GM04503 (cell line): ENCODE results near the gene GDPD5.

Experiments used
- DNase-seq: peaks from one replicate; pipeline ENCODE4 v3.0.0-alpha.2; 2012; ENCODE audit warnings: low read depth

The GDPD5 gene

GRCh38 chr11:75442161-75442885 lies 83.4 kb downstream of the GDPD5 start:
- no peak for DNase-seq

- DNase-seq, result no peak
Observed at GRCh38 chr11:75441804-75442132, 84.0 kb downstream of the GDPD5 start.

GRCh38 chr11:75440960-75441803 lies 84.6 kb downstream of the GDPD5 start:
- DNase-seq, result no peak

- no peak for DNase-seq
Observed at GRCh38 chr11:75439495-75440120, 86.1 kb downstream of the GDPD5 start.

- no peak for DNase-seq
Observed at GRCh38 chr11:75439026-75439425, 86.7 kb downstream of the GDPD5 start.

GRCh38 chr11:75437966-75438659 lies 87.6 kb downstream of the GDPD5 start:
- DNase-seq, result no peak

GRCh38 chr11:75436806-75437205 lies 88.9 kb downstream of the GDPD5 start:
- no peak for DNase-seq

- no peak for DNase-seq
Observed at GRCh38 chr11:75435571-75435925, 90.2 kb downstream of the GDPD5 start.

- no peak for DNase-seq
Observed at GRCh38 chr11:75434886-75435570, 90.7 kb downstream of the GDPD5 start.

GRCh38 chr11:75434051-75434450 lies 91.7 kb downstream of the GDPD5 start:
- no peak for DNase-seq

GRCh38 chr11:75433443-75433842 lies 92.3 kb downstream of the GDPD5 start:
- no peak for DNase-seq

GRCh38 chr11:75432911-75433321 lies 92.8 kb downstream of the GDPD5 start, which contains the start of gene KLHL35:
Gene KLHL35, minus strand, starts transcription at chr11:75433203. Its CDS starts 2,574 bp downstream, at chr11:75430629.
- no peak for DNase-seq

- DNase-seq, result no peak
Observed at GRCh38 chr11:75431533-75432525, 93.9 kb downstream of the GDPD5 start.

- DNase-seq, result no peak
Observed at GRCh38 chr11:75430714-75431532, 94.8 kb downstream of the GDPD5 start.

GRCh38 chr11:75429902-75430713 lies 95.6 kb downstream of the GDPD5 start:
- no peak for DNase-seq

GRCh38 chr11:75429641-75429901 lies 96.2 kb downstream of the GDPD5 start:
- no peak for DNase-seq

GRCh38 chr11:75428989-75429640 lies 96.6 kb downstream of the GDPD5 start:
- no peak for DNase-seq

- peak; percentile 73 for DNase-seq
Observed at GRCh38 chr11:75428281-75428724, 97.4 kb downstream of the GDPD5 start.
